ENCODE measurements around the gene RICTOR. TPM values are rescaled to one million over a fixed set of nuclear protein-coding genes. Genes with fewer than 3 reads are reported as not detected.

RICTOR gene
- total and polyA plus RNA-seq, 2 donors (not counting 1 experiment from before 2014, with no cell fraction given) = 17.1 to 26.3 TPM

DNA sequence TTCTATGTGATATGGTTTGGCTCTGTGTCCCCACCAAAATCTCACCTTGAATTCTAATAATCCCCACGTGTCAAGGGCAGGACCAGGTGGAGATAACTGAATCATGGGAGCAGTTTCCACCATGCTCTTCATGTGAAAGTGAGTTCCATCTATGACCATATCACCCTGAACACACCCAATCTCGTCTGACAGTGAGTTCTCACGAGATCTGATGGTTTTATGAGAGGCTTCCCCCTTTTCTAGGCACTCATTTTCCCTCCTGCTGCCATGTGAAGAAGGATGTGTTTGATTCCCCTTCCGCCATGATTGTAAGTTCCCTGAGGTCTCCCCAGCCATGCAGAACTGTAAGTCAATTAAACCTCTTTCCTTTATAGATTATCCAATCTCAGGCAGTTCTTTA, 64.2 kb downstream of the RICTOR start:
- H3K79me2 ChIP-seq (ENCODE audit: control insufficient read depth, insufficient read depth, low read length) = peaks cover 7% of the 10 kb centered on the region
- H2AFZ ChIP-seq (ENCODE audit: low read length) = no peak overlapping the region
- no peak for TF ChIP-seq CTCF (conservative IDR thresholded peaks at IDR 0.05 in 1 of 2, IDR thresholded peaks at IDR 0.05 in 1 of 2; ENCODE audit: low read depth in 1 of 2, low read length in 2 of 2)
- no peak for TF ChIP-seq EZH2 (IDR thresholded peaks at IDR 0.05; ENCODE audit: low read length, missing control alignments)
- no peak for DNase-seq (ENCODE audit: low read depth in 2 of 2)
- no peaks in the 10 kb centered on the region for H4K20me1 ChIP-seq (ENCODE audit: control insufficient read depth, extremely low read depth, insufficient read depth, low read length)
- H3K4me3 ChIP-seq (replicated peaks in 1 of 4; ENCODE audit: control extremely low read depth in 1 of 4, insufficient read depth in 1 of 4, low read depth in 3 of 4, low read length in 4 of 4) = no peak overlapping the region
- H3K27ac ChIP-seq (ENCODE audit: insufficient read depth, low read length) = no peak overlapping the region
- H3K4me1 ChIP-seq (ENCODE audit: control insufficient read depth, extremely low read depth, insufficient read depth, low read length) = peaks cover 7% of the 10 kb centered on the region
- H3K9ac ChIP-seq (ENCODE audit: insufficient read depth, low read length) = no peak overlapping the region
- H3K36me3 ChIP-seq (ENCODE audit: control insufficient read depth, insufficient read depth, low read length) = peaks cover 2% of the 10 kb centered on the region
- no peak overlapping the region for H3K4me2 ChIP-seq (ENCODE audit: extremely low read depth, insufficient read depth, low read length)
- H3K9me3 ChIP-seq (ENCODE audit: control insufficient read depth, insufficient read depth, low read depth, low read length) = no peaks in the 10 kb centered on the region
- no peaks in the 10 kb centered on the region for H3K27me3 ChIP-seq (ENCODE audit: control insufficient read depth, insufficient read depth, low read length)

- Histone ChIP-seq H3K4me2 (ENCODE audit: extremely low read depth, insufficient read depth, low read length) (no peak overlapping the region), H3K4me3 (replicated peaks in 1 of 4; ENCODE audit: control extremely low read depth in 1 of 4, insufficient read depth in 1 of 4, low read depth in 3 of 4, low read length in 4 of 4) (no peak overlapping the region), H3K9ac (ENCODE audit: insufficient read depth, low read length) (no peak overlapping the region), H3K9me3 (ENCODE audit: control insufficient read depth, insufficient read depth, low read depth, low read length) (no peaks in the 10 kb centered on the region), H4K20me1 (ENCODE audit: control insufficient read depth, extremely low read depth, insufficient read depth, low read length) (no peaks in the 10 kb centered on the region), H3K4me1 (ENCODE audit: control insufficient read depth, extremely low read depth, insufficient read depth, low read length) (peaks cover 7% of the 10 kb centered on the region), H3K79me2 (ENCODE audit: control insufficient read depth, insufficient read depth, low read length) (peaks cover 7% of the 10 kb centered on the region), H3K36me3 (ENCODE audit: control insufficient read depth, insufficient read depth, low read length) (peaks cover 2% of the 10 kb centered on the region), H2AFZ (ENCODE audit: low read length) (no peak overlapping the region), H3K27me3 (ENCODE audit: control insufficient read depth, insufficient read depth, low read length) (no peaks in the 10 kb centered on the region), H3K27ac (ENCODE audit: insufficient read depth, low read length) (no peak overlapping the region)
- no peak for TF ChIP-seq EZH2 (IDR thresholded peaks at IDR 0.05; ENCODE audit: low read length, missing control alignments)
- no peak for TF ChIP-seq CTCF (conservative IDR thresholded peaks at IDR 0.05 in 1 of 2, IDR thresholded peaks at IDR 0.05 in 1 of 2; ENCODE audit: low read depth in 1 of 2, low read length in 2 of 2)
- DNase-seq (ENCODE audit: low read depth in 2 of 2) = no peak
Observed at GRCh38 chr5:39009280-39009679, 64.9 kb downstream of the RICTOR start.

- H3K4me2 ChIP-seq (ENCODE audit: extremely low read depth, insufficient read depth, low read length) = no peak overlapping the region
- TF ChIP-seq EZH2 (IDR thresholded peaks at IDR 0.05; ENCODE audit: low read length, missing control alignments) (no peak), CTCF (conservative IDR thresholded peaks at IDR 0.05 in 1 of 2, IDR thresholded peaks at IDR 0.05 in 1 of 2; ENCODE audit: low read depth in 1 of 2, low read length in 2 of 2) (no peak)
- H3K36me3 ChIP-seq (ENCODE audit: control insufficient read depth, insufficient read depth, low read length) = peaks cover 2% of the 10 kb centered on the region
- no peak overlapping the region for H3K9ac ChIP-seq (ENCODE audit: insufficient read depth, low read length)
- no peaks in the 10 kb centered on the region for H3K79me2 ChIP-seq (ENCODE audit: control insufficient read depth, insufficient read depth, low read length)
- no peak overlapping the region for H3K4me3 ChIP-seq (replicated peaks in 1 of 4; ENCODE audit: control extremely low read depth in 1 of 4, insufficient read depth in 1 of 4, low read depth in 3 of 4, low read length in 4 of 4)
- no peaks in the 10 kb centered on the region for H4K20me1 ChIP-seq (ENCODE audit: control insufficient read depth, extremely low read depth, insufficient read depth, low read length)
- no peak overlapping the region for H2AFZ ChIP-seq (ENCODE audit: low read length)
- no peaks in the 10 kb centered on the region for H3K27me3 ChIP-seq (ENCODE audit: control insufficient read depth, insufficient read depth, low read length)
- DNase-seq (ENCODE audit: low read depth in 2 of 2) = no peak
- H3K27ac ChIP-seq (ENCODE audit: insufficient read depth, low read length) = no peak overlapping the region
- peaks cover 3% of the 10 kb centered on the region for H3K4me1 ChIP-seq (ENCODE audit: control insufficient read depth, extremely low read depth, insufficient read depth, low read length)
- H3K9me3 ChIP-seq (ENCODE audit: control insufficient read depth, insufficient read depth, low read depth, low read length) = no peaks in the 10 kb centered on the region
Observed at GRCh38 chr5:39006650-39007049, 67.5 kb downstream of the RICTOR start.
